ENCODE data around the gene VCAM1. TPM values are rescaled to one million over a fixed set of nuclear protein-coding genes. Genes with fewer than 3 reads are reported as not detected.
"Not testable (repeated sequence)": the region's sequence is repeated elsewhere in the genome, so short reads cannot be mapped to it uniquely, and the experiment has no call there.

Gene VCAM1
- total and polyA plus RNA-seq, 2 of the 4 experiments (the other 2 are of a cell fraction) = 10.1 to 21.1 TPM

DNA sequence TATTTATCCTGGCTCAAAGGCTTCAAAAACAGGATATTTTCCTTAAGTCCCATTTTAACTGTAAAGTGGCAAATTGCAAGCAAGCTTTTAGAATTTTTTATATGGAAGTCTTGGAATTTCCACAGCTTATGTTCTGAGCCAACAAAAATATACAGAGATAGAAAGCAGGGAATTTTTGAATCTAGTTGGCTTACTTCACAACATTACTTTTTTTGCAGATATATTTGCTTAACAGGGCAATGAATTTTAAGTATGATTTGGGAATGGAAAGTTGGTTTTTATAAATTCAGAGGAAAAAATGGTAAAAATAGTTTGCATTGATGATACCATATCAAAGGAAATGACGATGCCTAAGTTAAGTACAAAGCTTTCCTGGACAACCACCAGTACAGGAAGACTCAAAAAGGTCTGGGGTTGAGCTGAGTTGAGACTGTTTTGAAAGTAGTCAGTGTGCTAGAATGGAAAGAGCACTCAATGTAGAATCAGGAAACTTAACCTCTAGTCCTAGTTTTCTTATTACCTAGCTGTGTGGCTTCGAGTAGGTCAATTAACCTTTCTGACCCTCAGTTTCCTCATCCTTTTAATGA lies 11.0 kb upstream of the VCAM1 start (continued):
- TF ChIP-seq RCOR1 (IDR thresholded peaks at IDR 0.05; ENCODE audit: insufficient replicate concordance, low read length) = no peak

GRCh38 chr1:100710906-100711682 lies 8.4 kb upstream of the VCAM1 start:
- H4K5ac ChIP-seq (ENCODE audit: low read depth, low read length) = peak overlapping the region; percentile 99
- peak overlapping the region; percentile 91 for H2BK5ac ChIP-seq (ENCODE audit: low read depth, low read length, poor library complexity, severe bottlenecking)
- no peaks in the 10 kb centered on the region for H3K79me1 ChIP-seq (ENCODE audit: low read depth in 1 of 2, low read length in 2 of 2)
- no peak for TF ChIP-seq POLR2A (IDR thresholded peaks at IDR 0.05; ENCODE audit: low read depth, low read length)
- peak; percentile 90 for TF ChIP-seq CEBPB (IDR thresholded peaks at IDR 0.05; ENCODE audit: low read depth, low read length)
- H2AK5ac ChIP-seq (ENCODE audit: low read depth, low read length) = peak overlapping the region; percentile 81
- in situ Hi-C loops (cut with MboI; ENCODE audit: low sequenced_read_pairs) (no loop called here), dilution Hi-C loops (cut with HindIII; ENCODE audit: low sequenced_read_pairs, unreplicated experiment) (no loop called here), intact Hi-C loops (cut with micrococcal nuclease) (no loop called here)
- H3K27ac ChIP-seq (ENCODE audit: insufficient read depth, low read length) = peak overlapping the region; percentile 94
- H2BK20ac ChIP-seq (ENCODE audit: low read depth, low read length) = peak overlapping the region; percentile 94
- H3K9me3 ChIP-seq (ENCODE audit: control insufficient read depth, insufficient read depth, low read length) = no peaks in the 10 kb centered on the region
- H2BK15ac ChIP-seq (ENCODE audit: low read depth, low read length) = peak overlapping the region; percentile 94; the same call in 2 of the 3 replicates
- BruUV-seq (replicated peaks) = no TSS peak
- H3K56ac ChIP-seq (ENCODE audit: extremely low read depth, insufficient read depth, low read length) = no peak overlapping the region
- H3K4me3 ChIP-seq (ENCODE audit: insufficient read depth, low read depth, low read length) = no peak overlapping the region
- H4K8ac ChIP-seq (ENCODE audit: low read depth in 2 of 2, low read length in 2 of 2) = peak overlapping the region; percentile 81 to 85
- H3K4ac ChIP-seq (ENCODE audit: low read depth, low read length) = peak overlapping the region; percentile 85
- peak overlapping the region; percentile 71 for H3K23ac ChIP-seq (ENCODE audit: low read depth, low read length)
- no peaks in the 10 kb centered on the region for H4K20me1 ChIP-seq (ENCODE audit: insufficient read depth, low read length)
- H3K14ac ChIP-seq (replicated peaks; ENCODE audit: low read depth, low read length) = peak overlapping the region; percentile 51
- DNase-seq (peak; percentile 82), ATAC-seq (ENCODE audit: low read depth) (peak; percentile 70)
- peaks cover 4% of the 10 kb centered on the region; the same call in 1 of the 2 replicates for H3K9me1 ChIP-seq (ENCODE audit: insufficient read depth, low read length)
- POLR2A ChIA-PET (ENCODE audit: unreplicated experiment) = no interaction called here
- no CpG with 5 or more reads among the region's 1 CpG for WGBS, 2 experiments (ENCODE audit: extremely low coverage in 2 of 2, insufficient read length in 1 of 2)
- H3K9ac ChIP-seq (ENCODE audit: low read depth, low read length) = no peak overlapping the region
- peaks cover 26% of the 10 kb centered on the region for H3K4me1 ChIP-seq (ENCODE audit: control insufficient read depth, insufficient read depth, low read length)
- no peaks in the 10 kb centered on the region for H3K36me3 ChIP-seq (ENCODE audit: control insufficient read depth, insufficient read depth, low read length)
- H2BK120ac ChIP-seq (ENCODE audit: low read depth, low read length) = peak overlapping the region; percentile 88
- CTCF ChIA-PET = interaction anchor here (0.9 kb wide), 1 partner anchor 34 kb away, joined by 3 read pairs; no protein-coding TSS in a partner anchor
- no peak overlapping the region for H2AK9ac ChIP-seq (replicated peaks; ENCODE audit: low read depth, low read length, poor library complexity)
- no peak overlapping the region for H2AFZ ChIP-seq (replicated peaks; ENCODE audit: low read length, poor library complexity)
- H3K18ac ChIP-seq (ENCODE audit: low read depth, low read length) = peak overlapping the region; percentile 99
- H4K91ac ChIP-seq (ENCODE audit: insufficient read depth, low read depth, low read length) = peak overlapping the region; percentile 73
- H3K4me2 ChIP-seq (ENCODE audit: low read depth, low read length) = peak overlapping the region; percentile 34
- no peaks in the 10 kb centered on the region for H3K27me3 ChIP-seq (ENCODE audit: control insufficient read depth, insufficient read depth, low read length)

- H3K56ac ChIP-seq (ENCODE audit: extremely low read depth, insufficient read depth, low read length); H4K20me1 ChIP-seq (ENCODE audit: insufficient read depth, low read length); H3K4me3 ChIP-seq (ENCODE audit: insufficient read depth, low read depth, low read length); H3K27me3 ChIP-seq (ENCODE audit: control insufficient read depth, insufficient read depth, low read length); dilution Hi-C loops (cut with HindIII; ENCODE audit: low sequenced_read_pairs, unreplicated experiment); BruUV-seq (replicated peaks); H3K27ac ChIP-seq (ENCODE audit: insufficient read depth, low read length); H3K14ac ChIP-seq (replicated peaks; ENCODE audit: low read depth, low read length); H2AFZ ChIP-seq (replicated peaks; ENCODE audit: low read length, poor library complexity); H3K36me3 ChIP-seq (ENCODE audit: control insufficient read depth, insufficient read depth, low read length); H3K79me1 ChIP-seq (ENCODE audit: low read depth in 1 of 2, low read length in 2 of 2); H3K9me3 ChIP-seq (ENCODE audit: control insufficient read depth, insufficient read depth, low read length); intact Hi-C loops (cut with micrococcal nuclease); H3K23ac ChIP-seq (ENCODE audit: low read depth, low read length); DNase-seq; ATAC-seq (ENCODE audit: low read depth); in situ Hi-C loops (cut with MboI; ENCODE audit: low sequenced_read_pairs); H2BK5ac ChIP-seq (ENCODE audit: low read depth, low read length, poor library complexity, severe bottlenecking); H2AK9ac ChIP-seq (replicated peaks; ENCODE audit: low read depth, low read length, poor library complexity); H3K4me2 ChIP-seq (ENCODE audit: low read depth, low read length); POLR2A ChIA-PET (ENCODE audit: unreplicated experiment); H3K9ac ChIP-seq (ENCODE audit: low read depth, low read length); H3K9me1 ChIP-seq (ENCODE audit: insufficient read depth, low read length): not testable (repeated sequence)
- Histone ChIP-seq H3K18ac (ENCODE audit: low read depth, low read length) (peak overlapping the region; percentile 81), H2AK5ac (ENCODE audit: low read depth, low read length) (peak overlapping the region; percentile 83), H4K5ac (ENCODE audit: low read depth, low read length) (peak overlapping the region; percentile 67), H4K91ac (ENCODE audit: insufficient read depth, low read depth, low read length) (peak overlapping the region; percentile 51; the same call in 1 of the 2 replicates), H2BK120ac (ENCODE audit: low read depth, low read length) (peak overlapping the region; percentile 85), H2BK20ac (ENCODE audit: low read depth, low read length) (peak overlapping the region; percentile 45; the same call in 1 of the 2 replicates), H3K4me1 (ENCODE audit: control insufficient read depth, insufficient read depth, low read length) (peaks cover 23% of the 10 kb centered on the region), H2BK15ac (ENCODE audit: low read depth, low read length) (peak overlapping the region; percentile 90; the same call in 1 of the 3 replicates), H4K8ac (ENCODE audit: low read depth in 2 of 2, low read length in 2 of 2) (0 out of 4 replicates have a peak overlapping the region, but pooled peaks of 1 of the 2 experiments have one; percentile 65), H3K4ac (ENCODE audit: low read depth, low read length) (peak overlapping the region; percentile 37; the same call in 1 of the 2 replicates)
- CTCF ChIA-PET = interaction anchor here (0.6 kb wide), 1 partner anchor 154 kb away, joined by 3 read pairs; no protein-coding TSS in a partner anchor
- no CpG with 5 or more reads among the region's 15 CpGs for WGBS, 2 experiments (ENCODE audit: extremely low coverage in 2 of 2, insufficient read length in 1 of 2)
Observed at GRCh38 chr1:100713027-100713426, 6.5 kb upstream of the VCAM1 start.

Data from IMR-90 (cell line).